Thoracic aorta (tissue), 2 donors: ENCODE measurements around the gene SEMA4D. TPM values are rescaled to one million over a fixed set of nuclear protein-coding genes. Genes with fewer than 3 reads are reported as not detected.

Source experiments
- ATAC-seq: fragments of 150-250 bp; one replicate; pipeline ENCODE4 v1.8.0; 2017; ENCODE audit warnings: low read depth; ENCODE audit not compliant: insufficient number of reproducible peaks, low FRiP score
- DNase-seq: peaks from one replicate; pipeline ENCODE4 v3.0.0-alpha.2; 2020; ENCODE audit warnings: low spot score
- H3K27ac ChIP-seq, 2 donors: fragments of 200-600 bp; sonication (generic); 1 replicate in 1 of 2; 2 replicates in 1 of 2; pipeline ENCODE4 v1.5.1; 2016; ENCODE audit warnings: mild to moderate bottlenecking in 2 of 2, moderate library complexity in 2 of 2
- H3K27me3 ChIP-seq: fragments of 200-600 bp; sonication (generic); replicated peaks from 2 replicates; pipeline ENCODE4 v1.6.0; 2016; ENCODE audit warnings: mild to moderate bottlenecking; ENCODE audit not compliant: insufficient read depth
- H3K36me3 ChIP-seq: fragments of 200-600 bp; sonication (generic); one replicate; pipeline ENCODE4 v1.5.1; 2016
- H3K4me1 ChIP-seq, 2 donors: fragments of 200-600 bp; sonication (generic); 1 replicate in 1 of 2; 2 replicates in 1 of 2; pipeline versions ENCODE4 v1.5.1 to v1.6.0; 2016; ENCODE audit warnings: low read depth in 2 of 2, mild to moderate bottlenecking in 1 of 2; ENCODE audit not compliant: control insufficient read depth in 1 of 2
- H3K4me3 ChIP-seq: fragments of 200-600 bp; sonication (generic); 2 replicates; pipeline ENCODE4 v1.5.1; 2016; ENCODE audit warnings: mild to moderate bottlenecking
- H3K9me3 ChIP-seq: fragments of 200-600 bp; sonication (generic); 2 replicates; pipeline ENCODE4 v1.5.1; 2016
- total RNA-seq, 2 donors: library from RNA; depleted of rRNA; stranded (reverse); fragments of >200 nt; gene quantifications; one replicate each; pipeline versions ENCODE4 v1.1.0 to v1.2.3, GENCODE V29; 2016
- TF ChIP-seq, protein P1 (sequence below): fragments of 200-600 bp; sonication (generic); IDR thresholded peaks from one replicate; pipeline ENCODE4 v1.5.1; 2019; ENCODE audit warnings: antibody characterized with exemption

The SEMA4D gene
- total RNA-seq, 2 donors from 2014 or later = 16.9 to 20.2 TPM

GRCh38 chr9:89519366-89519805 lies 21.5 kb upstream of the SEMA4D start:
- no peak for ATAC-seq
- no peaks in the 10 kb centered on the region for H3K36me3 ChIP-seq

DNA sequence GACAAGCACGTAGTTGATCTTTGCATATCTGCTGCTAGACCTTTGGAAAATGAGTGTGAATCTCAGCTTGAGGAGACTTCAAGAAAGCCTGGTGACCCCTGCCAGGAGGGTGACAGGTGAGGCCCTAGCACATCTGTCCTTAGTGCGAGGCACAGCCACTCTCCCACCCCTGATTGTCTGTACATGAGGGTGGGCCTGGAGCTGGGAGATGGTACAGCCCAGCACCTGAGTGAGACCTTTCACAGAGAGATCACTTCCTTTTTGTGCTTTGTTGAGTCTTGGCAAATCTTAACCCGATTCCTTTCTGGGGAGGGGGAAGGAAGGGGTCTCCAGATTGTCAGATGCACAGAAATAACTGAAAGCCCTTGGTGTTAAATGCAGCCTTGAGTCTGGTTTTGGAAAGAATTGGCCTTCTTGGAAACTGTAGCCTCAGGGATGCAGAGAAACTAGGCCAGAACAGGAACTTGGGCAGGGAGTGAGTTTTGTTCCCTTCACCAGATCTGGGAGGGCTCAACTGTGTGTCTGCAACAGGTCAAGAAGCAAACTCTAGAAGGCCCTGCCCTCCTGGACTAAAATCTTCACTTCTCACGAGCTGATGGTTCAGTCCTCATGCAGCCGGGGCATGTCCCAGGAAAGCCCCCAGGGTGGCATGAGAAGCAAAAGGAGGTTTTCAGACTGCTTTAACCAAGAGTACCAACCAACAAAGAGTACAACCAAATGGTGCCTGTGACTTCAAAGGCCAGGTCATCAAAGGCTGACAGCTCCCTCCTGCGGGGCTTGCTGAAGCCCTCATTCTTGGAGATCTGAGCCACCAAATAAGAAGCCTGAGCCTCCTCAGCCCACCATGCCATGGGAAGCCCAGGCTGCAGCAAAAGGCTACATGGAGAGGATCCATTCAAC lies 20.8 kb upstream of the SEMA4D start:
- ATAC-seq (no peak), DNase-seq (no peak)
- no peaks in the 10 kb centered on the region for H3K9me3 ChIP-seq
- no peak overlapping the region for H3K27ac ChIP-seq
- no peaks in the 10 kb centered on the region for H3K4me1 ChIP-seq
- no peaks in the 10 kb centered on the region for H3K27me3 ChIP-seq
- H3K4me3 ChIP-seq = no peak overlapping the region
- H3K36me3 ChIP-seq = no peaks in the 10 kb centered on the region
- TF ChIP-seq, protein P1, sequence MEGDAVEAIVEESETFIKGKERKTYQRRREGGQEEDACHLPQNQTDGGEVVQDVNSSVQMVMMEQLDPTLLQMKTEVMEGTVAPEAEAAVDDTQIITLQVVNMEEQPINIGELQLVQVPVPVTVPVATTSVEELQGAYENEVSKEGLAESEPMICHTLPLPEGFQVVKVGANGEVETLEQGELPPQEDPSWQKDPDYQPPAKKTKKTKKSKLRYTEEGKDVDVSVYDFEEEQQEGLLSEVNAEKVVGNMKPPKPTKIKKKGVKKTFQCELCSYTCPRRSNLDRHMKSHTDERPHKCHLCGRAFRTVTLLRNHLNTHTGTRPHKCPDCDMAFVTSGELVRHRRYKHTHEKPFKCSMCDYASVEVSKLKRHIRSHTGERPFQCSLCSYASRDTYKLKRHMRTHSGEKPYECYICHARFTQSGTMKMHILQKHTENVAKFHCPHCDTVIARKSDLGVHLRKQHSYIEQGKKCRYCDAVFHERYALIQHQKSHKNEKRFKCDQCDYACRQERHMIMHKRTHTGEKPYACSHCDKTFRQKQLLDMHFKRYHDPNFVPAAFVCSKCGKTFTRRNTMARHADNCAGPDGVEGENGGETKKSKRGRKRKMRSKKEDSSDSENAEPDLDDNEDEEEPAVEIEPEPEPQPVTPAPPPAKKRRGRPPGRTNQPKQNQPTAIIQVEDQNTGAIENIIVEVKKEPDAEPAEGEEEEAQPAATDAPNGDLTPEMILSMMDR = no peak

More at GRCh38 chr9:89519366-89519805, 21.5 kb upstream of the SEMA4D start:
- Histone ChIP-seq H3K9me3 (no peaks in the 10 kb centered on the region), H3K27me3 (no peaks in the 10 kb centered on the region), H3K4me1 (no peaks in the 10 kb centered on the region), H3K27ac (no peak overlapping the region), H3K4me3 (no peak overlapping the region)
- TF ChIP-seq, protein P1 = no peak
- no peak for DNase-seq

GRCh38 chr9:89515416-89515815 lies 17.5 kb upstream of the SEMA4D start:
- no peak for DNase-seq
- Histone ChIP-seq H3K27me3 (no peaks in the 10 kb centered on the region), H3K9me3 (no peaks in the 10 kb centered on the region), H3K27ac (no peak overlapping the region), H3K4me1 (no peaks in the 10 kb centered on the region), H3K4me3 (no peak overlapping the region), H3K36me3 (no peaks in the 10 kb centered on the region)
- ATAC-seq = no peak
- TF ChIP-seq, protein P1 = no peak

DNA sequence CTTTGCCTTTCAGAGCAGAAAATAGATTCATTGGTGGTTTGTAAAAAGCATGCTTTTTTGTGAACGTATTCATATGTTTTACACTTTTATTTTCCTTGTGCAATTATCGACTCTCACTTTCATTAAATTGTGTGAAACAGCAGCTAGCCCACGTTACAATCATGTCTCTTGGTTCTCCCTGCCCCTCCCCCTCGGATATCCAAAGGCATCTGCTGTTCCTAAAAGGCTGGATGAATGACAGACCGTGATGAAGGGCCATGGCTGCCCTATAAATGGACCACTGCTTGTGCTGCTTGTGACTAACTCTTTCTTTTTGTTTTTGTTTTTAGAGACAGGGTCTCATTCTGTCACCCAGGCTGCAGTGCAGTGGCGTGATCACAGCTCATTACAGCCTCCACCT lies 17.0 kb upstream of the SEMA4D start:
- TF ChIP-seq, protein P1 = no peak
- Histone ChIP-seq H3K9me3 (no peaks in the 10 kb centered on the region), H3K27me3 (no peaks in the 10 kb centered on the region), H3K36me3 (no peaks in the 10 kb centered on the region), H3K4me1 (no peaks in the 10 kb centered on the region), H3K27ac (no peak overlapping the region), H3K4me3 (no peak overlapping the region)
- no peak for DNase-seq
- no peak for ATAC-seq

DNA sequence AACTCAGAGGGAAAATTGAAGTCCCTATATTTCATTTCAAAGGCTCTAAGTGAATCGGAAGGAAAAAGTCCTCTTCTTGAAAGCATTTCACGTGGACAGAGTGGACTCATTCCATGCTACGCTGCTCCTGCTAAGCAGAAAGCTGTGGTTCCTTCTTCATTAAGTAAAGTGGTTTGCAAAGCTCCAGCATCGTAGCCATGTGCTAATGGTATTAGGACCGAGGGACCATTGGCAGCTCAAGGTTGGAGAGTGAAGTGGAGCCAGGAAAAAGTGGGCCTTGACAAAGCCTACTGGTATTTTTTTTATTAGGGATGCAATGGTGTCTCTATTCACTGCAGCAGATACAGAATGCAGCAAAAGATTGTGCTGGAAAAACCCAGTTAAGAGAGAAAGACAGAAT lies 16.4 kb upstream of the SEMA4D start:
- Histone ChIP-seq H3K27ac (no peak overlapping the region), H3K4me1 (no peaks in the 10 kb centered on the region), H3K9me3 (no peaks in the 10 kb centered on the region), H3K27me3 (no peaks in the 10 kb centered on the region), H3K4me3 (no peak overlapping the region), H3K36me3 (no peaks in the 10 kb centered on the region)
- TF ChIP-seq, protein P1 = no peak
- ATAC-seq (no peak), DNase-seq (no peak)
